ENCODE results near the gene FGF13.

The FGF13 gene

DNA sequence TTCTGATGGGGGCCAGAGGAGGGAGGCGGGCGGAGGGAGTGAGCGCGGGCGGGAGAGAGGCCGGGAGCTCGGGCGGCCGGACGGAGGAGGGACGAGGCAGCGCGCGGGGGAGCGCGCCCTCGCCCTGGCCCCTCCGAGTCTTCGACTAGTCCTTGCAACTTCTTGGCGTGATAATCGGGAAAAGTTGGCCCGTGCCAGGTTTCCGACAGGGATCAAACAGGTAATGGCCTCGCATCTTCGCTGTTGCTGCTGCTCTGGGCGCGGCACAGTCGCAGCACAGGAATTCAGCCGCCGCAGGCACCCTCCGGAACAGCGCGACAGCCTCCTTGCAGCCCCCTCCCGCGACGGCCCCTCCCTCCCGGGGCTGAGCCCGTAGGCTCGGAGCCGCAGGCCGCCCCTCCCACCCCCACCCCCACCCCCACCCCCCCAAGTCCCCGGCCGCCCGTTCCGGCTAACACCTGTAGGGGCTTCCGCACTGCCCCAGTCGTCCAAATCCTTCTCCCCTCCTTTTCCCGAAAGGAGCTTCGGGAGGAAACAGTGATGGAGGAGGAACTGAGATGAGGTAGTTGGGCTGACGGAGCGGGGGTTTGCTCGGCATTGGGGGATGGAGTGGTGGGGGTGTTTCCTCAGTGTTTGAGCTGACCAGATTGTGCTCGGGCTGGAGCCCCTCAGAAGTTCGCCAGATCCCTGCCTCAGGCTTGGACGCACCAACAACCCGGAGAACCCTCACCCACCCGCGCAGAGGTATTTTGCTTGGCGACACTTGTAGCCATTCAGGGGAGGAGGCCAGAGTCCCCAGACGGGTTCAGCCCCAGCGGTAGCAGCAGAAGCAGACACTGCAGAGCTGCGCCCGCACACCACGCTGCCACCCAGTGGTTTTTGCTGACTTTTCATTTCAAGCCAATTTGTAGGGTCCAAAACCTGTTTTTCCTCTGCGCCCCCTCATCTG, at the start of gene FGF13:
FGF13 (minus strand) TSS at position 319 of the 949 bp plus-strand sequence. CDS start 714 bp downstream, outside the sequence.
- in situ Hi-C loops (cut with MboI; ENCODE audit: low sequenced_read_pairs), result no loop called here

DNA sequence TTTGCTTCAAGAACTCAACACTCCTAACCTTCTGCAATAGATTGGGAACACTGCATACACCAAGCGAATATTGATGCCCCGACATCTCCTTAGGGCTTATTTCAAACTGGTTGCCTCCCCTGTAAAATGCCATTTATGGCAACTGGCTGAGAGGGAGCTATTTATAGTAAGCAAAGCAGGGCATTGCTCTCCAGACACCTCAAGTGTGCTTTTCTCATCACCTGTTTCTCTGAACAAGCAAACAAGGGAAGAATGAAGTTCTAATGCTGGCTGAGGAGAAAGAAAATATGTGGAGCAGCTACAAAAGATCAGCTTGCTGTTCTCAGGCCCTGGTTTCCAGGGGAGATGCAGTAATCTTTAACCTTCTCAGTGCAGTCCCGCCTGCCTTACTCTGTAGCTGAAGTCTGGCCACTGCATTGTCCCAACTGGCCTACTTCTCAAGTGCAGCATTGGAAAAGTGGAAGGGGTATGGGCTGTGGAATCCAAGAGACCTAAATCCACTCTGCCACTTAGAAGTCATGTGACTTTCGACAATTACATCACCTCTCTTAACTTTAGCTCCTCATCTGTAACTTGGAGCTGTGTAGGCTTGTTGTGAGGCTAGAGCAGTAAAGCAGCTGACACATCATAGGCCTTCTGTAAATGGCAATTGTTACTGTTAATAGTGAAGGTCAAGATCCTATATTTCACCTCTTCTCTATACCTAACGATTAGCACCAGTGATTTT, 47.9 kb upstream of the FGF13 start:
- in situ Hi-C loops (cut with MboI; ENCODE audit: low sequenced_read_pairs), result no loop called here

DNA sequence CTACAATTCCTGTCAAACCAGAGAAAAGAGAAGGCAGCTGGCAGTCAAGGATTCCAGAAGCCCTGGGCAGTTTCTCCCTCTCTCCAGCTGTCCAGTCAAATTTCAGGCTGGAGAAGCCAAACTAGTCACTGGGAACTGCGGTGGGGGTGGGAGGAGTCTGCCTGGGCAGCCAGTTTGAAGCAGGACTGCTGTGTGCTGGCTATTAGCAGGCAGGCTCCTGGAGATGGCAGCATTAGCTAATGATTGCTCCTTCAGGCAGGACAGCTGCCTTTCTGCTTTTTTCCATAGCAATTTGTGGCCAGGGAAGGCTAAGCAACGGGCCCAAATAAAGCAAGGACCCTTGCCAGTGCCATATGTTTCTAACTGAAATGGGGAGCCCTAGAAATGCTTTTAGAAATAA, 44.7 kb upstream of the FGF13 start:
- in situ Hi-C loops (cut with MboI; ENCODE audit: low sequenced_read_pairs), result no loop called here

DNA sequence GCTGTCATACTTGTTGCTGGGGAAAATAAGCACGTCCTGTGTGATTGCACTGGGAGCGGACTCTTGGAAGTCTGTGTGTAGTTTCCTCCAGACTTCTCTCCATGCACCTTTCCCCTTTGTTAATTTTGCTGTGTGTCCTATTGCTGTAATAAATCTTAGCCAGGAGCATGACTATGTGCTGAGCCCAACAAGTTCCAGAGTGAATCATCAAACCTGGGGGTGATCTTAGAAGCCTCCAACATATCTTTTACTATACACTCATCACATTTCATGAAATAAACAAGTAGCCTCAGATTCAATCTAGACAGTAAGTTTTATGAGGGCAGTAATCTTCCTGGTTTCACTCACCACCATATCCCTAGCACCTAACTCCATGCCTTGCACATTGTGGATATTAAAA, 43.3 kb upstream of the FGF13 start:
- in situ Hi-C loops (cut with MboI; ENCODE audit: low sequenced_read_pairs), result no loop called here

DNA sequence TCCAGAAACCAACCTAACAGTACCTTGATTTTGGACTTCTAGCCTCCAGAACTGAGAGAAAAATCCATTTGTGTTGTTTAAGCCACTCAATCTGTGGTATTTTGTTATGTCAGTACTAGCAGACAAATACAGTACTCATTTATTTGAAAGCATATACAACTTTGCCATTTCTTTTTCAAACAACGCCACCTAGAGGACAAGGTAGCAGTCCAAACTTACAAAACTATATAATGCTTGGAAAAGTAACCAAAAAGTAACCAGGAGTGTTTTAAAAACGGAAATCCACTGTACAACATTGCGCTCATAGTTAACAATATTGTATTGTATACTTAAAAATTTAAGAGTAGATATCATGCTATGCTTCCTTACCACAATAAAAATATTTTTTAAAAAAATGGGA, 37.0 kb upstream of the FGF13 start:
- in situ Hi-C loops (cut with MboI; ENCODE audit: low sequenced_read_pairs), result no loop called here

DNA sequence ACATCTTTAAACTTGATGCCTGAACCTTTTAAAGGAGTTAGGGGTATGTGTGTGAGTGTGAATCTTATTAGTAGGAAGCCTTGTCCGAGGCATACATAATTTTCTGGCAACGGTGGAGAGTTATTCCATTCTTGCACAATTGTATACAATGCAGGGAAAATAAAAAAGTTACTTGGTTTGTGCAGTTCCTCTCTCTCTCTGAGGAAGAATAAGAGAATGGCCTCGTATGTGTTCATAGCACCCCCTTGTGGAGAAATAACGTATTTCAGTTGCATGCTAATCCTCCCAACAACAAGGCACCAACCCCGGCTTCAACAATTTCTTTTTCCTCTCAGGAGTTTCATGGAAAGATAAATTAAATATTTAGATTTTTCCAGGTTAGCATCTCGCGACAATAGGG, 33.7 kb upstream of the FGF13 start:
- in situ Hi-C loops (cut with MboI; ENCODE audit: low sequenced_read_pairs), result no loop called here

DNA sequence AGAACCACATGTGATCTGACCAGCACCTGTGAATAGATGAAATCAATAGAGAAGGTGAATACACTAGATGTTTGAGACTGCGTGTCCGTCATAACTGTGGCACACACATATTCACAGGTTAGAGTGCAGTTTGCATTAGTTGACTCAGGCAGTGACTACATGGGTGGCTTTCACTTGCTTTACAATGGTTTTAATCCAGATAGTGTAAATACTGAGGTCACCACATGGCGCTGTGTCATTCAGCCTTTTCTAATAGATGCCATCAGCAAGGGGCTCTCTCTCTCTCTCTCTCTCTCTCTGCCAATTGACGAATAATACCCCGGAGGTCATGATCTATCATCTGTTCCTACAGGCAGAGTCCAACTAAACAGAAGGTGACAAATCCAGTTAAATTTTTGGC, 30.7 kb upstream of the FGF13 start:
- in situ Hi-C loops (cut with MboI; ENCODE audit: low sequenced_read_pairs), result no loop called here

DNA sequence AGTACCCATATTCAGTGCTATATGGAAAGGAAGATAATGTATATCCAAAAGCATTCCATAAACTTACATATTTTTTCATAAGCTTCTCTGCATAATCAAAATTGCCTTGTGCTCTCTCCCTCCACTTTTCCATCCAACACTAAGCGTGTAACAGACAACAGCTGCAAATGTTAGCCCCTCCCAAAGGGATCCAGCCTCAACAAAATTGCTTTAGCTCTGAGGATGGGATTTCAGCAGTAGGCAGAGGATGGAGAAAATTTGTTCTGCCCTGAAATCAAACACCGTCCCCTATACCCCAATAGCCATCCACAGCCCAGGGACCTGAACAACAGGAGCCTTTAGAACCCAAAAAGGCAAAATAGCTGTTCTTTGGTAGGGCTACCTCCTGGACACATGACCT, 28.8 kb upstream of the FGF13 start:
- in situ Hi-C loops (cut with MboI; ENCODE audit: low sequenced_read_pairs), result no loop called here

DNA sequence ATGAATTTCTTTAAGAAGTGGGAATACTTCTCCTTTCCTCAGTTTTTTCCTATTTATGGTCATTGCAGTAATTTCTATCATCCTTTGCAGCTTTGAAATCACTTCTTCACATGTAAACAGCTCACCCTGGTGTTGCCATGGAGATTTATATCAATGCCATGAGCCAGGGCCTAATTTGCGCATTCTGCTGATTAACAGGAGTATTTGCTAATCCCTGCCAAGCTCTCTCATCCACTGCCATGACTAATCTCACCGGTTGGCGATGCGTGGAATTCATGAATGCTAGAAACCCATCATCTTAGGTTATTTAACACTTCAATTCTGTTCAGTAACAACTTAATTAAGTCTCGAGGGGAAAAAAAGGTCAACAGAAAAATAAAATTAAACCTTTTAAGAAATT, 11.8 kb upstream of the FGF13 start:
- in situ Hi-C loops (cut with MboI; ENCODE audit: low sequenced_read_pairs), result no loop called here

DNA sequence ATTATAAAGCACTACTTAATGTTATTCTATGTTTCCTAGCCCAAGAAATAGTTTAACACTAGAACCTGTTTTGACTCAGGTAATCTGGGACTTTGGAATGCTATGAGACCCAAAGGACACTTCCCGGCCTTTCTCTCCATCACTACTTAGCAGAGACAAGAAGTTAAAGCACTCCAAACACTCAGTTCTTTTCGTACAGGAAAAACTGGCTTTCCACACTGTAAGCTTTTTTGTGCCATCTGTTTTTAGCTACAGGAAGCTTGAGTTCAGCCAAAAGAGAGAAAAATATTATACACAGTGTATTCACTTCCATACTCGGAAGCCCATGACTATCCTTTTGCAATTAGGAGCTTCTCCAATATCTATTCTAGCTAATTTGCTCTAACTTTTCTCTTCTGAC, 7.9 kb upstream of the FGF13 start:
- in situ Hi-C loops (cut with MboI; ENCODE audit: low sequenced_read_pairs), result no loop called here

DNA sequence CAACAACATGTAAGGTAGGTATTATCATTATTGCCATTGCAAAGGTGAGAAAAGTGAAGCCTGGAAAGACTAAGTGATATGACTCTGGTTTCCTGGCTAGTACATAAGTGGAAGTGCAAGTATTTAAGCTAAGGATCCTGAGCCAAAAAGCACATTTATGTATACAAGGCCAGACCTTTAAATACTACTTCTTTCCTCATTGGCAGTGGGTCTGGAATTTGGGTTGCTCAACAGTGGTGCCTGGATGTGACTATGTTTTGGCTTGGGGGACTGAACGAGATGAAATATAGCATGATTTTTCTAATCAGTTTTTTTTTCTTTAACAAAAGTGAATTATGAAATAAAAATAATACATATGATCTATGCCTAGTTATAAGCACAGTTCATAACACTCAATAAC, 7.4 kb upstream of the FGF13 start:
- in situ Hi-C loops (cut with MboI; ENCODE audit: low sequenced_read_pairs), result no loop called here

DNA sequence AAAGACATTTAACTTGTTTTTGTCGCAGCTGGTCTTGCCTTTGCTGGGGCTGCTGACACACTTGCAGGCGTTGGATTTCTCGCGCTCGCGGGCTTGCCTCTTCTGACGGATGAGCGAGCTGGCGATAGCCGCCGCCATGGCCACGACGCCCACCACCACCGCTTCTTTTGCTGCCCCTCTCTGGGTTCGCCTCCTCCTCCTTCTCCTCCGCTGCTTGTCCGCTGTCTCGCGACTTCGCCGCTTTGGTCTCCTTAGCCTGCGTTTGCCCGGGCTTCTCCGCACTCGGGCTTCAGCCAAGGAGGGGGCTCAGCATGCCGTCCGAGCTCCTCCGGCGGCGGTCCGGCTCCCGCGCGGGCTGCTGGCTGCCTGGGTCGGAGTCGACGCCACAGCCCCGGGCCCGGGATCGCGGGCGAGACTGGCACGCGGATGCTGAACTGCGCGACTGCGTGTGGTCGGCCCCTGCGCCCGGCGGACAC, 613 bp downstream of the FGF13 start:
- in situ Hi-C loops (cut with MboI; ENCODE audit: low sequenced_read_pairs), result no loop called here

DNA sequence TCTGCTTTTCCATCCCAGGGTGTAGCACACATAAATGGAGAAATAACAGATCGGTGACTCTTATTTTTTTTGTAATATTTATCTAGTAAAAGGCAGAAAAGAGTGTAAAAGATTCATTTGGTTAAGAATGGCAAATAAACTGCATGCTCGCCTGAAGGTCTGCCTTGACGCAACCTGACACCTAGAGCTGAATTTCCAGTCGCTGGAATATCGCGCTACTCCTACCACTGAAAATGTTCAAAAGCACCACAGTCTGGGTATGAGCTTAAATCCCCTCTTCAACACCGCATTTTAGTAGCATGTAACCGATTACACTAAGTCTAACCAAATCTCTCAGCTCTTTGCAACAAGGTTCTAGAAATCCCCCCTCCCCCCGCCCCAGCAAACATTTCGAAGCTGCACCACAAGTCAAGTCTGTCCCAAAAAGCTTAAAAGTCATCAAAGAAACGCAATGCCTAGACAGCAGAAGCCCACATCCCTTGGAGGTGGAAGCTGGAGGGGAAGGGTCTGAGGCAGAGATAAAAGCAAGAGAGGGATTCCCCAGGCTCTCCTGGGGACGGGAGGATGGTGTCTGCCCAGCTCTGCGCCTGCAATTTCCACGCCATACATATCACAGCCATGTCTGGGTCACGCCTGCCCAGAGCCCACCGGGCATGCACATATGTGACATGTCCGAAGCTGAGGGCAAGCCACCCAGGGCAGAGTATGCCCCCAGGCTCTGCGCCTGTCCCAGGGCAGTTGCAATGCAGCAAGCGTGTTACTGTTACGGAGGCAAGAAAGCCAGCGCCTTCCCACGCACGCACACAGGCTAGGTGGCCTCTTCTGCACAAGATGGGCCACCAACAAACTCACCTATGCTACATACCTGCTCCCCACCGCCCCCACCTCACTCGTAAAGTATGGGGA, 1.4 kb downstream of the FGF13 start:
- in situ Hi-C loops (cut with MboI; ENCODE audit: low sequenced_read_pairs), result no loop called here

DNA sequence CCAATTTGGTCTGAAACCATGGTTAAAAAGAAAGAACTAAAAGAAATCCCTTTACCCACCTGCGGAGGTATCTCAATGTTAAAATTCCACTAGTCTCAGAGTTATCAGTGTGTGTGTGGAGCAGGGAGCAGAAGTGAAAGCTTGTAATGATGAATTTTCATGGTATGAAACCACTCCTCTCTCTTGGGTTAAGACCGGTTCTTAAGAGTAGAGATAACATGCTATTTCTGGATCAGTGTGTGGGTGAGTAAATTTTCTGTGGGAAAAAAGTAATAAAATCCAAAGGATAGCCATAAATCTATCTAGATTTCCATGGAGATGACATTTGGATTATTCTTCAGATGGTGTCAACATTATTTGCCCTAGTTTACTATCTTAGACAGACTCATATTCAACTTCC, 3.2 kb downstream of the FGF13 start:
- in situ Hi-C loops (cut with MboI; ENCODE audit: low sequenced_read_pairs), result no loop called here

DNA sequence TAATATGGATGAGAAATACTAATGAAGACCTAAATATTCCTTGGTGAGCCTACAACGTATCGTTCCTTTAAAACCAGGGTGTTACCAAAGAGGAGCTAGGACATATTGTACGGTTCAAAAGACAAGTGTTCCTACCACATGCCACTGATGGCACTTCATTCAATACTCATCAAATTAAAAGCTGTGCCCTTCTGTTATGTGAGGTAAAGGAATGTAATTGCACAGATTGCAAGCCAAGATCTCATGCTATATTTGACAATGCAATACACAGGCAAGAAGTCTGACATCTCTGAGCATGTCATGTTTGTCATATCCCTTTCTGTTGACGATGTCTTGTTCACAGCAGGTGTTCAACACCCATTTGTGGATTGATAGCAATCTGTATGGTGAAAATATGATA, 6.9 kb downstream of the FGF13 start:
- in situ Hi-C loops (cut with MboI; ENCODE audit: low sequenced_read_pairs), result no loop called here

DNA sequence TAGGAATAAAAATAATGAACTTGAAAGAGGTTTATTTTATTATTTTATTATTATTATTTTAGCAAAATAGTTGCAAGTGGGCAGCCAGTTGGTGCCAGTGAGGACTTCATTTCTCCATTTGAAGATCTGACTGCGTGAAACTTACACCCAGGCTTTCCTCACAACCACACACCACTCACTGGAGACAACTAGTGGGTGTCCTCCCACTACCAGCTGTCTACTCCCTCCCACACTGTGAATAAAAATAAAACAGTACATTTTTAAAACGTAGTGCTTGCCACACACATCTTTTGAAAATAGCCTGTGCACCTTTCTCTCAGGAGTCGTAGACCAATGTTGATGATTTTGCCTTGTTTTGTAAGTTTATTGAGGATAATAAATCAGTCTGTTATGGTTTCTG, 7.4 kb downstream of the FGF13 start:
- in situ Hi-C loops (cut with MboI; ENCODE audit: low sequenced_read_pairs), result no loop called here

DNA sequence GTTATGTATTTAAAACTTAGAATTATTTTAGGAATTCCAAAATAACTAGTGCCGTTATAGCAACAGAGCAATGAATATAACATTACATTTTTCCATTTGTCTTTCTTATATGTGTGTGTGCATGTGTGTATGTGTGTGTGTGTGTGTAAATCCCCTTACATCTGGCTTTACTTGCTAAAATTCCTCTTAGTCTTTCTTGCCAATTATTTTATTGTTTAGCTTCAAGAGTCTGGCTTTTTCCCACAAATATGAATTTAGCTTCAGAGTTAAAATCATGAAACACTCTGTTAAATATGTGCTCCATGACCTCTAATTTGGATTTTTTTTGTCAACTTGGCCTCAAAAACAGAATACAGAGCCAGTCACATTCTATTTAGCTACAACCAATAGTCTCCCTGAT, 18.9 kb downstream of the FGF13 start:
- in situ Hi-C loops (cut with MboI; ENCODE audit: low sequenced_read_pairs), result no loop called here

DNA sequence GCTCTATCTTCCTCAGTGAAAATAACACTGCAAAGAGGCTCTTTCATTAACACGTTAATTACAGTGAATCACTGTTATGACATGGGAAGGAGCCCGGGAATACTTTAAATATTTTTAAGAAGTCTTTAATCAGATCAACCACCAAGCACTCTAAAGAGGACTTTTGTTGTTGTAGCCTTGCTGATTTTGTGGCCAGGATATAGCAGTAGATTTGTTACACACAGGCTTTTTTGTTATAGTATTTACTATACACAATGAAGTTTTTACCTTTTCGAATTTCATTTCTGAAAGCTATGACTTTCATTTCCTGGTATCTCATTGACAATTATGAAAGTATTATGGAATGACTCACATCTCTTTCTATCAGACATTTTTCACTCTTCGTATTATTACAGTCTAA, 20.3 kb downstream of the FGF13 start:
- in situ Hi-C loops (cut with MboI; ENCODE audit: low sequenced_read_pairs), result no loop called here

DNA sequence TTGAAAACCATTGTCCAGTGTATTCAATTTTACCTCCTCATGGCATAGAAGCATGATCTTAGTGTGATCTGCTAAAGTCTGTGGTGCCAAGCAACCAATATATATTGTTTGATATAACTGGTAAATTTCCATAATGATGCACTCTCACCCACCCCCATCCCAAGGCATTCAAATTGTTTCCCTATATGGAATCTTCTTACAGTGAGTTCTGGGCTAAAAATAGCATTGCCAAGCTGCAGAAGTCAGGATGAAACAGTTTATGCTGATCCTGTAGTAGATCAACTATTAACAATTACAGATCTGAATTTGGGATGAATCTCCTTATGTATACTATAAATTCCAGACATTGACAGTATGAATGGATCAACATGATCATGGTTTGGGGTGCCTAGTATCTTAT, 20.9 kb downstream of the FGF13 start:
- in situ Hi-C loops (cut with MboI; ENCODE audit: low sequenced_read_pairs), result no loop called here

DNA sequence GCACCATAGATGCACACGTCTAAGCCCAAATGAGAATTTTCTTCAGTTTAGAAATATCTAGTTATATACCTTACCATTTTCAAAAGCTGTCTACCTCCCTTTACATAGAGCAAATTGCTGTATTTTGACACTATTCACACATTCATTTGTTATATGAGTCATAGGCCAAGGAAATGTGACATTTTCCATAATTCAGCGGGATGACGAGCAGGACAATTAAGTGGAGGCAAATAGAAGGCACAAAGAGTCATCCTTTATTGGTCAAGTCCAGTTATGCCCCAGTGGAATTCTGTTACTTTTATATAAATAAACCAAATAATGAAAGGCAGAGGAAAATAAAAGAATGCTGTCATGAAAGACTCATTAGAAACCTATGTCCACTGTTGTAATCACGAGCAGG, 27.9 kb downstream of the FGF13 start:
- in situ Hi-C loops (cut with MboI; ENCODE audit: low sequenced_read_pairs), result no loop called here

DNA sequence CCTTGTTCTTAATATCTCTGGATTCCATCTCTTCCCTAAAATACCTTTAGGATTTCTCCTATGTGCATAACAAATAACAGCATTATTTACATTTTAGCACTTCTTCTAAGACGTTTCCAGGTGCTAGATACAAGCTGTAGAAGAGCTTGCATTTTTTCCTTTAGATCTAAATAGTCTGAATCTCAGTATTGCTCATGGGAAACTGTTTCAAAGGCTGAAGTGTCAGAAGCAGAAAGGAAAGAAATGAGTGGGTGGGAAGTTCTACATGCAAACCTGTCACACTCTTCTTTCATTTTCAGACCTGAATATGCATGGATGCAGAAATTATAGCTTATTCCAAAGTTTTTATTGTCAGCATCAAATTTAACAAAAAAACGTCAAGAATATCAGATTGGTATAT, 41.8 kb downstream of the FGF13 start:
- in situ Hi-C loops (cut with MboI; ENCODE audit: low sequenced_read_pairs), result no loop called here

Data from HL-60/S4 treated with phorbol 12-myristate 13-acetate at 8.2 ng/mL for 4 days and 3 days (cell line).